GM18508 (cell line): Measurements from ENCODE around the gene POU4F3.

Experiments used
- ATAC-seq: cut with Tn5 transposase; IDR thresholded peaks from one replicate; pipeline ENCODE4 v1.9.1; 2021; ENCODE audit warnings: moderate number of reproducible peaks; ENCODE audit not compliant: insufficient read depth, unreplicated experiment

POU4F3 gene

DNA sequence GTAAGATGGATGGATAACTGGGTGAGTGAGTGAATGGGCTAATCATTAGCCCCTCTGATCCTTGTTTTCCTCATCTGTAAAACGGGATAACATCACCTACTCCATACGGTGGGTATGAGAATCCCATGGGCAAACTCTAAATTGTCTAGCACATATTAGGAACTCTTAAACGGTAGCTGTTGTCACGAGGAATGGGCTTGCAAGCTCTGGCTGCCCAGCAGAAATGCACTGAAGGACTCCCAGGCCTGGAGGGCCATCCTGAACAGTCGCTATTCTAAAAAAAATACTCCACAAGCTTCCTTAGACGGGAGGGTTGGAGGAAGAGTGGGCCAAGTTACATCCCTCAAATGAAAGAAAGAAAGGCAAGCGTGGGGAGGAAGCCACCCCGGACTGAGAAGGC lies 711 bp upstream of the POU4F3 start:
- ATAC-seq: no peak

DNA sequence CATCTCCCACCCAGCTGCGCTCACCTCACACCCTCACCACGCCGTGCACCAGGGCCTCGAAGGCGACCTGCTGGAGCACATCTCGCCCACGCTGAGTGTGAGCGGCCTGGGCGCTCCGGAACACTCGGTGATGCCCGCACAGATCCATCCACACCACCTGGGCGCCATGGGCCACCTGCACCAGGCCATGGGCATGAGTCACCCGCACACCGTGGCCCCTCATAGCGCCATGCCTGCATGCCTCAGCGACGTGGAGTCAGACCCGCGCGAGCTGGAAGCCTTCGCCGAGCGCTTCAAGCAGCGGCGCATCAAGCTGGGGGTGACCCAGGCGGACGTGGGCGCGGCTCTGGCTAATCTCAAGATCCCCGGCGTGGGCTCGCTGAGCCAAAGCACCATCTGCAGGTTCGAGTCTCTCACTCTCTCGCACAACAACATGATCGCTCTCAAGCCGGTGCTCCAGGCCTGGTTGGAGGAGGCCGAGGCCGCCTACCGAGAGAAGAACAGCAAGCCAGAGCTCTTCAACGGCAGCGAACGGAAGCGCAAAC lies 1.1 kb downstream of the POU4F3 start:
- no peak for ATAC-seq

DNA sequence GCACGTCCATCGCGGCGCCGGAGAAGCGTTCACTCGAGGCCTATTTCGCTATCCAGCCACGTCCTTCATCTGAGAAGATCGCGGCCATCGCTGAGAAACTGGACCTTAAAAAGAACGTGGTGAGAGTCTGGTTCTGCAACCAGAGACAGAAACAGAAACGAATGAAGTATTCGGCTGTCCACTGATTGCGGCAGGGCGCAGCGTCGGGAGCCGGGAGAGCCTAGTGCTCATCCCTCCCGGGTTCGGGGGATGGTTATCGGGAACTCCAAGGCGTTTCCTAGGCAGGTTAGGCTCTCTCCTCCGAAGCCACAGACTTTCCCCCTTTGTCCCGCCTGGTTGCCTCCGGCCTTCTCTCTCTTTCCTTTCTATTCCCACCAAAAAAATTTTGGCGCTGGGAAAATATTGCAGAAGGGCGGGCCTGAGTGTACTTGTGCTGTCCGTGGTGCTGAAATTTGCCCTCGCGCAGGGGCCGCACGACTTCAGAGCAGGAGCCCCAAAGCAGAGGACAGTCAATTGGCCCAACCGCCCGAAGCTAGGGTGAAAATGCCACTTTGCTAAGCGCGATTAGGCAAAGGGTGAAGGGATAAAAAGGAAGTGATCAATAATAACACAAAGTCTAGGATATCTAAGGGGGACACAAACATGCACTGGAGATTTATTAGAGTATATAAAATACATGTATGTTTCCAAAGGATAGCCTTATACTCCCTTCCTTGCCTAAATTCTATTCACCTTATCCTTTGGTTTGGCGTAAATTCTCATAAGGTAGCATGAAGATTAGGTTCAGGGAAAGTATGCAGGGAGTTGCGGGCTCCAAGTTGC lies 1.8 kb downstream of the POU4F3 start:
- ATAC-seq: no peak

DNA sequence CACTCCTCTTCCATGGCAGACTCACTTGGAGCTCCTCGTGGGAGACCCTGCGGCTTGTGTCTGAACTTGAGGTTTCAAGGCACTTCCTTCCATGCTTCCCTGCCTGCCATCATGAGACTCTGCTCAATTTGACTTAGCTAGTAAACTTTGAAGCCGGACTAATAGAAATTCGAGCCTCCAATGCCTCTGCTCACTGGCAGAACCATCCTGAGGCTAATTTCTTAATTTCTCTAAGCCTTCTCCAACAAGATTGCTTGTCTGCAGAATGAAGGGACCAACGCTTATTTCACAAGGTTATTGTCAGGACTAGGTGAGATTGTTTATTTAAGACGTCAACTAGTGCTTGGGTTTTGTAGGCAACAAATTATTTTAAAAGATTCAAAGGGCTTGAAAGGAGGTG lies 3.2 kb downstream of the POU4F3 start:
- no peak for ATAC-seq

DNA sequence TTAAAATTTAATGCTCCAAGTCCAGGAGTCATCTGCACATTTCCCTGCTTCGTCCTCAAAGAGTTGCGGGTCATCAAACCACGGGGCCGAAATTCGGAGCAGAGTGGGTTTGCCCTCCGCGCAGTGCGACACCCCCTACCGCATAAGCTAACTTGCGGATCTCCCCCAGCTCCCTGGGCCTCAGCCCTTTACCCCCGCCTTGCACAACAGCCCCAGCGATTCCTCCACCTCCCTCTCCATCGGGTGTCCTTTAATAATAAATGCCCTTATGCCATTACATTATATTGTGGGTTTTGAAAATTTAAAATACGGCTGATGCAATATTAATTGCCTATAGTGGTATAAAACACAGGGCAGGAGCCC lies 3.9 kb downstream of the POU4F3 start:
- ATAC-seq: no peak

DNA sequence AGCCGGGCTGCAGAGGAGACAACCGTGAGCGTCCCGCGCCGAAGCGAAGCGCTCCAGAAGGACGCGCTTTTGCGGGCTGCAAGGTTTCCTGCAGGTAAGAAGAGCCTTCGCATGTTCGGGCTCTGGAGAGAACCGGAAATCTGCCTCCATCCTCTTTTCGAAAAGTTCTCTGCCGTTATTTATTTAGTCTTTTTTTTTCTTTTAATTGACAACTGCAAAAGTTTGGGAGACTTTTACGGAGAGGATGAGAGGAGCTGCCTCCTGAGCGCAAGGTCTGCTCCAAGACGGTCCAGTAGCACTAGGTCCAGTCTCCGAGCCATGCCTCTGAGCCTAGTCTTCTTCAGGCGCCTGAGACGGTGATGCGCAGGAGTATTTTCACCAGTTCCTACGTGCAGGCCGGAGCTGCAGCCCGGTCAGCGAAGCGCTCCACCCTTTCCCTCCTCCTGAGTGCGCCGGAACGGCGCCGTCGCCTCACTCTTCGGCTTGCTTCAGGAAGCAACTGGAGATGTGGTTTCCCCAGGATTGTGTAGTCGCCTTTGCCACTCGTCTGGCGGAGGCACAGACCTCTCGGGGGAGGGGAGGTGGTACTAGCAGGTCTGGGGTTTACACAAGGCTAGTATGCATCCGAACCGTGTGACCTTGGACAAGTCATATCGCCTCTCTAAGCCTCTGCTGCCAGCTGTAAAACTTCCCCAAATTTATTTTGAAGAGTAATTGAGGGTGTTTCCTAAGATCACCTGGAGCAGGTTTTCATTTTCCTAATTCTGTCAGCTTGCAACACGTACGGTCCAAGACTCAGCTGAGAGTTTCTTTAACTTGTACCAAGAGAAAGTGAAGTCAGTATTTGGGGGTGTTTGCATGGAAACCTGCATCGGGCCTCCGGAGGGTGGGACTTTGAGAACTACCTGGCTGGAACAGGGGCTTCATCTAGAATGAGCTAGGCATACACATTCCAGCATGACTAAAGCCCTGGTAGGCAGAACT lies 4.5 kb downstream of the POU4F3 start:
- no peak for ATAC-seq

DNA sequence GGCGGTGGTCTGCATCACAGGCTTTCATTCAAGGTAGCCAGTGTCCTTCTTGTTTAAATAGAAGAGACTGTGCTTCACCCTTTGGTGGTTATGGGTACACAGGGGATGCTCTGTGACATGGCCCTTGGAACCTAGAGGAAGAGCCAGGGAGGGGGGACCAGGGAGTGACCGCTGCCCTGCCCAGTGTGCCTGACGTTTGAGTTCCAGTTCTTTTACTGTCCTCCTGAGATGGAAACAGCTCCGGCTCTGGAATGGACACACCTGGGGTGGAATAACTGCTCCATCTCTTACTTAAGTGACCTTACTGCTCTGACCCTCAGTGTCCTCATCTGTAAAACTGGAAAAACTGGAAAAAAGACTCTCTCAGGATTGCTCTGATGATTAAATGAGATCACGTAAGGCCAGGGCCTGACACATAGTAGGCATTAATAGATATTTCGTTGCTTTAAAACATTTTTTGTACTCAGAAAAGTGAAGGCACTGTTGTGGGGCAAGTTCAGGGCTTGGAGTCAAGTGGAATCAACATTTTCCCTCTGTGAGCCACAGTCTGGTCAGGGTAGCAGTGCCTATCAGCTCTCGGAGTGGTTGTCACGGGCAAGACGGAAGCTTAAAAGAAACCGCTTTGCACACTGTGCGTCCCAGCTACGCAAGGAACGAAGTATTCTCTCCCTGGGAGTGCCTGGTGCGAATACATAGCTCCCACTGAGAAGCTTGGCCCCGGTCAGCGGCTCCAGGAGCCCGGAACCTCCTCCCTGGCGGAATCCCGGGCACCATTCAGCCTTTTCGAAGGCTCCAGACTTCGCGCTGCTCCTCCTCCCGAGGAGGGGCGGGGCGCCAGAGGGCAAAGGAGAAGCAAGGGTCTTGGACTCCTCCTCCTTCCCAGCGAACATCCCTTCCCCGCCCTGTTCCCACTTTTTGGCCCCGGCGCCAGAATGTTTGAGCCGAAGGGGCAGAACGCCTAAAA lies 5.8 kb downstream of the POU4F3 start:
- no peak for ATAC-seq

DNA sequence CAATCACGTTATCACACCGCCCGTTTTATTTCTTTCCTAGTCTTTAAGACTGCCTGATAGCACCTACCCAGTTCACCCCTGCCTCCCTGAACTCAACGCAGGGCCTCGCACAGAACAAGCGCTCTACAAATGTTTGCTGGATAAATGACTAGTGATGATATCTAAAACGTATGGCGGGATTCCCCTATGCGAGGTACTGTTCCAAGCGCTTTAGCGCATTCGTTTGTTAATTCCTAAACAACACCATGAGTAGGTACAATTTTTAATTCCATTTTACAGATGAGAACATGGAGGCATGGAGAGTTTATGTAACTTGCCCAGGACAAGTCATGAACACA lies 6.6 kb downstream of the POU4F3 start:
- no peak for ATAC-seq

DNA sequence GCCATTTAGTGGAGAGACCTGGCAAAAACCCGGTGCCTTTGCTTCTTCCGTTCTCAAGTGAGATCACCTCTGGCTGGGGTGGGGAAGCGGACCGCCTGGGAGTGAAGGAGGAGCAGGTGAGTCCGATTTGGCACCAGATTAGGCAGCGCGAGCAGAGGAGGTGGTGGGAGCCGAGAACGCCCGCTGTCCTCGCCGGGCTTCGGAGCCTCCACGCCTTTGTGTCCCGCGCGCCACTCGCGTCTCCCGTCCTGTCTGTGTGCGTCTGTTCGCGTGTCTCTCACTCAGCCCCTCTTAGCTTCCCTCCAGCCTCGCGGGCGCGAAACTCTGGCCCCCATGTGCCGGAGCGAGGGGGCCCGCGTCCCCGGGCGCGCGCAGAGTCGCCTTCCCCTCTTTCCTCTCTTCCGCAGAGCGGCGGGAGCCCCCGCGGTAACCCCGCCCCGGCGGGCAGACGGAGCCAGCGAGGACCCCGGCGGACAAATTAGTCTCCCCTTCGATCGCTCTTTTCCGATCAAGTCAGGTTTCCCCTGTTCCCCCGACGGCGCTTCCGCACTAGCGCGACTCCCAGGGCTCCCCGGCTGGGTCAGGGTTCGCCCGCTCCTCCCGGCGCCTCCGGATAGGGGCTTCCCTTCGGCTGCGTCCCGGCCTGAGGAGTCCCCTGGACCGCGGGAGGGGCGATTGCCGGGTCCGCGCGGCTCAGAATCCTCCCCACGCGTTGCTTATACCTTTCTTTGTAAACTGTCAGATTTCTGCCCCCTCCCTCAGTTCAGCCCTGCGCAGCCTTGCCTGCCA lies 7.1 kb downstream of the POU4F3 start:
- no peak for ATAC-seq

DNA sequence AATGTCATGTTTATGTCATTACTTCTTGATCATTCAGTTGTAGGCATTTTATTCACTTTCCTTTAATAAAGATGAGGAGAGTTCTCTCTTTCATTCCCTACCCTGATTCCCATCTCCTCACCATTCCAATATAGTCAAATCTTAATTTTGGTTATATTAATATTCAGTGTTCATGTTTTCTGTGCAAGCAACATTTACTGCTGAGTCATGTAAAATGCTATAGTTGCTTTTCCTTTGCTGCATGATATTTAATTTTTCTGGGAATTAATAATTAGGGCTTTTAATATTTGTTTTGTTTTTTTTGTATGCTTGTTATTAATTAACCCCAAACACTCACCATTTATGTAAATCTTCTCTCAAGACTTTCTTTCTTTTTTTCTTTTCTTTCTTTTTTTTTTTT lies 18.5 kb downstream of the POU4F3 start:
- no peak for ATAC-seq

DNA sequence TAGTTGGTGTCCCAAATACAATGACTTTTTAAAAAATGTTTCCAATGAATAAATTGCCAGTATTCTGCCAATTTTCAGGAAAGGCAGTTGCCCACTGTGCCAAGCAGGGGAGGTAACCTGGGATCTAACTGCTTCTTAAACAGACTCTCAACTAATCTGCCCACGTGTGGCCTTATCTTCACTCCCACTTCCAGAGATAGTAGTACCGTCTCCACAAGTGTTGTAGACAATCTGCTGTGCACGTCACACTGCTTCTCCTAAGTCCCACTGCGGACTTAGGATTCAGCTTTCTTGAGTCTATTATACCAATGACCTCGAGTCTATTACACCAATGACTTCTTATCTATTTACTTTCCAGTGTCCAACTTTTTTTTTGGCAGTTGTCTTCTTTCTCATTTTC lies 21.2 kb downstream of the POU4F3 start:
- no peak for ATAC-seq

DNA sequence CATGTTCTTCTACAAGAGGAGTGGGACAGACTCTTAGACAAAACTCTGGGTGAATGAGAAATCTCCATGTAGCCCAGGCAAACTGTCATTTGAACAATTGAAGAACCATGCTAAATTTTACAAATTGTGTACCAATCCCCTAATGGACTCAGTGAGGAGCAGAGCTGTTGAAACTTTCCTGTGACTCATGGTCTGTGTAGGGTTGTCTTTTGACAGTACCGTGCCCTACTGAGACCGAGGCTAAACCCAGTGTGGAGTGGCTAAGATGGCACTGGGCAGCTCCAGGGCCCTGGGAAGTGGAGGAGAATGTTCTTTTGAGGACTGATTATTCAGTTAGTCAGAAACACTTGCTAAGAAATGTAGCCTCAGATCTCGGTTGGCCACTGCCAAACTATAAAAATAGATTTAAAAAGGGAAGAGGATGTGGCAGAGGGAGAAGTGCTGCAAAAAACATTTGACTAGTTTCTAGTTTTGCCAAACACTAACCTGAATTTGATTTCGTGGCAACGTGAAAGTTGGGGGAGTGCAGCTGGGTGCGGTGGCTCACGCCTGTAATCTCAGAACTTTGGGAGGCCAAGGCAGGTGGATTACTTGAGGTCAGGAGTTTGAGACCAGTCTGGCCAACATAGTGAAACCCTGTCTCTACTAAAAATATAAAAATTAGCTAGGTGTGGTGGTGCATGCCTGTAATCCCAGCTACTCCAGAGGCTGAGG lies 24.7 kb downstream of the POU4F3 start:
- no peak for ATAC-seq

DNA sequence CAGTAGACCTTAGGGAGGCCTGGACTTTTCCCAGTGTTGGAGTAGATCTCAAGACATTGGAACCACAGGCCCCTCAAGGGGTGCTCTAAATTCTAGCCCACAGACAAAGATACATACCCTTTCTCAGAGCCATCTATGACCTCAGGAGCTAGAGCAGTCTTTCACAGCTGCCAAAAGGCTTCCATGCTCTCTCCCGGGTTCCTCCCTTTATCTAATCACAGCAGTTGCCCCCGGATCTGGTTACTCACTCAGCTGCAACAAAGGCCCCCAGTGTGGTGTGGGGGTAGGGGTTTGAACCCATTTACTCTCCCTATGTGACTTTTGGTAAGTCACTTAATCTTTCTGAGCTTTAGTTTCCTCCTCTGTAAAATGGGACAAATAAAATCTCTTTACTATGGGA lies 27.0 kb downstream of the POU4F3 start:
- ATAC-seq: no peak

DNA sequence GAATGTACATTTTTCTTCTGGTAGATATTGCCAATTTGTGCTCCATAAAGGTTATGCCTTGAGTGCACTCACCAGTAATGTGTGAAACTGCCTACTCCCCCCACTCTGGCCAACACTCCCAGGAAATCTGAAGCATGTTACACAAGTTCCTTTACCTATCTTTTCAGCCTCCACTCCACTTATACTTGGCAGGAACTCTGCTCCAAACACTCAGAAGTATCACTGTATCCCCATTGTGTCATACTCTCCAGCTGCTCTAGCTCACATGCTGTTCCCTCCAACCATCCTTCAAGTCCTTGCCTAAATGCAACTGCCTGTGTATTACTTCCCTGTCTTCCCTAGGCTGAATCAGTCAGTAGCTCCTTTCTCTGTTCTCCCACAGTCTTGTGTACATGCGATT lies 28.3 kb downstream of the POU4F3 start:
- ATAC-seq: no peak

DNA sequence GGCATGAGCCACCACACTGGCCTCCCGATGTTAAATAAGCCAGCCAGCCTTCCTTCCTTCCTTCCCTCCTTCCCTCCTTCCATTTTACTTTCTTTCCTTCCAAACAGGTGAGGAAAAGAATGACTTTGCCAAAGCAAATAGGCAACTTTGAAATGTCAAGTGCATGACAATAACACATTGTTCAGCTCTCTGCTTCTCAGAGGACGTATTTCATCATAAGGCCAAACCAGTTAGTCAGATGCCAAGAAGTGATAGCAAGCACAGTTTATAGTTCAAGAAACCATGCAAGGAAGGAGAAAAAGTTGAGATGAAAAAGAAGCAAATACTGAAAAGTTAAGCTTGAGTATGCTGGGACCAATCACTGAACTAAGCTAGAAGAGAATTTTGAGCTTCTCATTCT lies 29.5 kb downstream of the POU4F3 start:
- ATAC-seq: no peak

DNA sequence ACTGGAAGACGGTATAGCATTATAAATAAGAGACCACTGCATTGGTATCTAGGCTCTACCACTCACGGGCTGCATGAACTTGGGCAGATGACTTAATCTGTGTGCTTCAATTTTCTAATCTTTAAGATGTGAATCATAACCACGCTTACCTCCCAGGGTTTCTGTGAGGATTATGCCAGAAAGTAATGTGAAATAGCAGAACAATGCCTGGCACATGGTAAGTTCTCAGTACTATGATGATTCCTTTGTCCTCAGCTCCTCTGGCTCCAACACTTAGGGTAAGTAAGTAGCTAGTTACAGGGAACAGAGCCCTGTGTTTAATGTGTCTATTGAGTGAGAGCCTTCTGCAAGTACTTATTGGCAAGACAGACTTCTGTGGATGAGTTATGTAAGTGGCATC lies 31.1 kb downstream of the POU4F3 start:
- no peak for ATAC-seq

DNA sequence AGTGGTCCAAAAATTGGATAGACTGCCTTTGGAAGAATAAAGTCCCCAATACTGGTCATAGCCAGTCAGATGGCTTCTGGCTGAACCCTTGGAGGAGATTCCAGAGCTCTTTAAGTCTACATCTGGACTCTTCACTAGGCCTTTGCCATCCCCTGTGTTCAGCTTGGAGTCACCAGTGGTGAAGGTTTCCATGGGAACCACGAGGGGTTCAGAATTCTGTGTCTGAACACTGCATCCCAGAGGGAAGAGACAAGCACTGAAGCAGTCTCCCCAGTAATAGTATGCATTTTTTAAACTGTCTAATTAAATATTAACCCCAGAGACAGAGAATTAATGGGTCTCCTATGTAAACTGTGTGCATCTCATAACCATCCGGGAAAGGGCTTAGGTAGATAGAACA lies 38.2 kb downstream of the POU4F3 start:
- ATAC-seq: no peak

DNA sequence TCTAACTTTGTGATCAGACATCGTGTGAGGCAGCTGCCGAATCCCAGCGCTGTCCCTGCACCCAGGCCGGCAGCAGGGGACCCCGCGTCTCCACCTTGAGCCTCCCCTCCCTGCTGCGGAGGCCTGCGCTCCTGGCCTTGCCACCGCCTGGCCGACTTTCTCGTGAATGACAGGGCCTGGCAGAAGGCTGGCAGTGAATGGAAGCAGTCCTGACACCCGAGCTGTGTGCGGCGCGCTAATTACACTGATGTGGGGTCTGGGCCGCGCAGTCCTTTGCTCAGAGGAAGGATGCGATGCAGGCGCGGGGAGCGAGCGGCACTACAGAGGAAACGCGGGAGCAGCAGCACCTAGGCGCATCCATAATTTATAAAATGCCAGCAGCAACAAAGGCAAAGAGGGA lies 40.3 kb downstream of the POU4F3 start:
- ATAC-seq: no peak

DNA sequence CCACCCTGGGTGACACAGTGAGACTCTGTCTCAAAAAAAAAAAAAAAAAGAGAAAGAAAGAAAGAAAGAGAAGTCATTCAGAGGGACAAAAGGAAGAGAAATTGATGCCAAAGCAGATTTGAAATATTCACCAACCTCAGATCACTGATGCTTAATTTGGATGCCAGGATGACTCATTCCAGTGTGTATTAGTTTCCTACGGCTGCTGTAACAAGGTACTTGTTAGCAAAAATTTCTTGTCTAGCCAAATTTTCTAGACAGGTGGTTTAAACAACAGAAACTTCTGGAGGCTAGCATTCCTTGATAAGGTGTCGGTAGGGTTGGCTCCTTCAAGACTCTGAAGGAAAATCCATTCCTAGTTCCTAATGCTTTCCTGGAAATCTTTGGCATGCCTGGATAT lies 42.1 kb downstream of the POU4F3 start:
- no peak for ATAC-seq
